ENCODE measurements around the gene ZNF622.

- TF ChIP-seq, protein P1, sequence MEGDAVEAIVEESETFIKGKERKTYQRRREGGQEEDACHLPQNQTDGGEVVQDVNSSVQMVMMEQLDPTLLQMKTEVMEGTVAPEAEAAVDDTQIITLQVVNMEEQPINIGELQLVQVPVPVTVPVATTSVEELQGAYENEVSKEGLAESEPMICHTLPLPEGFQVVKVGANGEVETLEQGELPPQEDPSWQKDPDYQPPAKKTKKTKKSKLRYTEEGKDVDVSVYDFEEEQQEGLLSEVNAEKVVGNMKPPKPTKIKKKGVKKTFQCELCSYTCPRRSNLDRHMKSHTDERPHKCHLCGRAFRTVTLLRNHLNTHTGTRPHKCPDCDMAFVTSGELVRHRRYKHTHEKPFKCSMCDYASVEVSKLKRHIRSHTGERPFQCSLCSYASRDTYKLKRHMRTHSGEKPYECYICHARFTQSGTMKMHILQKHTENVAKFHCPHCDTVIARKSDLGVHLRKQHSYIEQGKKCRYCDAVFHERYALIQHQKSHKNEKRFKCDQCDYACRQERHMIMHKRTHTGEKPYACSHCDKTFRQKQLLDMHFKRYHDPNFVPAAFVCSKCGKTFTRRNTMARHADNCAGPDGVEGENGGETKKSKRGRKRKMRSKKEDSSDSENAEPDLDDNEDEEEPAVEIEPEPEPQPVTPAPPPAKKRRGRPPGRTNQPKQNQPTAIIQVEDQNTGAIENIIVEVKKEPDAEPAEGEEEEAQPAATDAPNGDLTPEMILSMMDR (IDR thresholded peaks at IDR 0.05; ENCODE audit: low read depth, low read length), result no peak
- TF ChIP-seq EZH2phosphoT487 (IDR thresholded peaks at IDR 0.05; ENCODE audit: low read depth), result no peak
Measured at GRCh38 chr5:16508730-16509531, 43.3 kb upstream of the ZNF622 start.
